Keratinocyte (primary cell): ENCODE results near the gene MTHFD2L. TPM values are rescaled to one million over a fixed set of nuclear protein-coding genes. Genes with fewer than 3 reads are reported as not detected.

Experiments
- DNase-seq: peaks from one replicate; pipeline ENCODE4 v3.0.0-alpha.2; 2011; ENCODE audit warnings: low read depth, missing footprints, low spot score
- FAIRE-seq: peaks from 2 replicates; lab custom pipeline; 2011; peaks lifted over from hg19 to GRCh38; lab: Jason Lieb, UNC
- H2AFZ ChIP-seq: 2 replicates; pipeline ENCODE4 v1.6.0; 2012; ENCODE audit warnings: low read length, control low read depth, inconsistent platforms; ENCODE audit not compliant: control insufficient read depth
- H3K27ac ChIP-seq: 2 replicates; pipeline ENCODE4 v1.5.1; 2011; ENCODE audit warnings: low read length; ENCODE audit not compliant: control insufficient read depth, insufficient read depth
- H3K27me3 ChIP-seq: 3 replicates; pipeline ENCODE4 v1.6.0; 2011; ENCODE audit warnings: low read length; ENCODE audit not compliant: control insufficient read depth, insufficient read depth; ENCODE audit errors: extremely low read depth
- H3K36me3 ChIP-seq, 2 experiments: 2 replicates in 1 of 2; 3 replicates in 1 of 2; pipeline ENCODE4 v1.5.1; 2011; ENCODE audit warnings: low read length in 2 of 2, mild to moderate bottlenecking in 1 of 2; ENCODE audit not compliant: control insufficient read depth in 2 of 2, insufficient read depth in 2 of 2; ENCODE audit errors: extremely low read depth in 1 of 2
- H3K4me1 ChIP-seq: 3 replicates; pipeline ENCODE4 v1.5.1; 2011; ENCODE audit warnings: low read length; ENCODE audit not compliant: control insufficient read depth, insufficient read depth; ENCODE audit errors: extremely low read depth
- H3K4me2 ChIP-seq: 3 replicates; pipeline ENCODE4 v1.6.0; 2011; ENCODE audit warnings: low read depth, low read length; ENCODE audit not compliant: control insufficient read depth, insufficient read depth; ENCODE audit errors: extremely low read depth
- H3K4me3 ChIP-seq, 3 experiments: fragments of 200-600 bp in 1 of 3; sonication (generic) in 1 of 3; 2 replicates in 2 of 3; 3 replicates in 1 of 3; pipeline ENCODE4 v1.5.1; 2011 to 2016; ENCODE audit warnings: low read length in 3 of 3, mild to moderate bottlenecking in 3 of 3, control low read depth in 2 of 3, inconsistent platforms in 1 of 3, low read depth in 1 of 3, mixed read lengths in 1 of 3, mixed run types in 1 of 3, moderate library complexity in 1 of 3; ENCODE audit not compliant: control insufficient read depth in 2 of 3, insufficient read depth in 2 of 3; ENCODE audit errors: extremely low read depth in 1 of 3
- H3K79me2 ChIP-seq: 2 replicates; pipeline ENCODE4 v1.6.0; 2012; ENCODE audit warnings: low read length; ENCODE audit not compliant: control insufficient read depth, insufficient read depth
- H3K9ac ChIP-seq: 3 replicates; pipeline ENCODE4 v1.6.0; 2011; ENCODE audit warnings: low read length; ENCODE audit not compliant: control insufficient read depth, insufficient read depth; ENCODE audit errors: extremely low read depth
- H3K9me1 ChIP-seq: 3 replicates; pipeline ENCODE4 v1.6.0; 2011; ENCODE audit warnings: low read length; ENCODE audit not compliant: control insufficient read depth, insufficient read depth; ENCODE audit errors: extremely low read depth
- H3K9me3 ChIP-seq: 2 replicates; pipeline ENCODE4 v1.5.1; 2012; ENCODE audit warnings: low read depth, low read length; ENCODE audit not compliant: control insufficient read depth
- H4K20me1 ChIP-seq: 3 replicates; pipeline ENCODE4 v1.6.0; 2011; ENCODE audit warnings: low read length; ENCODE audit not compliant: control insufficient read depth, insufficient read depth; ENCODE audit errors: extremely low read depth
- EZH2 ChIP-seq: IDR thresholded peaks from one replicate; pipeline ENCODE4 v1.6.1; 2012; ENCODE audit warnings: inconsistent platforms, mild to moderate bottlenecking, low read length, moderate library complexity
- dilution Hi-C: fragments of 300-500 bp; cut with MboI; formaldehyde crosslinking; loops from one replicate; pipeline ENCODE4 v1.7.0; 2020; ENCODE audit warnings: low sequenced_read_pairs; ENCODE audit not compliant: extremely low pct_ligation_motif_present
- polyA plus RNA-seq, 5 experiments: library from polyadenylated mRNA; depleted of rRNA in 3 of 5; stranded (reverse) in 3 of 5; stranded (forward) in 1 of 5; unstranded in 1 of 5; fragments of >200 nt; gene quantifications; 1 replicate in 1 of 5; 2 replicates in 3 of 5; 3 replicates in 1 of 5; pipeline versions ENCODE4 v1.2.1 to v1.2.3, GENCODE V29; 2011 to 2012; ENCODE audit warnings: missing spikeins in 2 of 5, low read depth in 1 of 5, low replicate concordance in 1 of 5
- TF ChIP-seq, protein P1 (sequence below), 3 experiments: IDR thresholded peaks in 1 of 3; conservative IDR thresholded peaks in 1 of 3; optimal IDR thresholded peaks in 1 of 3; 2 replicates in 2 of 3; 3 replicates in 1 of 3; pipeline versions ENCODE3 to v1.5.1; 2011; ENCODE audit warnings: low read length in 3 of 3, mild to moderate bottlenecking in 3 of 3, moderate library complexity in 2 of 3, control low read depth in 1 of 3, inconsistent platforms in 1 of 3; ENCODE audit not compliant: insufficient read depth in 2 of 3; ENCODE audit errors: extremely low read depth in 1 of 3

MTHFD2L gene
- polyA plus RNA-seq, 1 donor (not counting 4 experiments of a cell fraction or from before 2014, with no cell fraction given) = 30.4 TPM

DNA sequence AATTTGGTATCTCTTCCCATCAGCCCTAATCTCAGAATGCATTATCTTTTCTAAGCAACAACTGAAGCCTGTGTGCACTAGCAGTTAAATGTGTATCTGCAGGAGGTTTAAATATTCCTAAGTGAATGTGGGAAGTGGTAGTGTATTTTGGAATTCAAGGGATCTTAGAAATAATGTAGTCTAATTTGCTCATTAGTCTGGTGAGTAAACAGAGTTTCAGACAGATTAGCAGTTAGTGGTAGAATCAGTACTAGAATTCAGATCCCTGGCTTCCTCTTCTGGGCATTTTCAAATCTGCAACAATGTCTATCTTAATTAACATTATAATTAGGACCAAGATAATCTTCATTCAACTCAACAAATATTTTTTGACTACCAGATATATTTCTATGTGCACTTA lies 47.2 kb upstream of the MTHFD2L start:
- Histone ChIP-seq H3K4me1 (peaks cover 71% of the 10 kb centered on the region), H2AFZ (no peak overlapping the region), H3K27ac (peak overlapping the region; percentile 94), H3K9me1 (no peaks in the 10 kb centered on the region), H3K9me3 (no peaks in the 10 kb centered on the region), H3K79me2 (peaks cover 7% of the 10 kb centered on the region), H4K20me1 (no peaks in the 10 kb centered on the region), H3K9ac (no peak overlapping the region), H3K36me3 (no peaks in the 10 kb centered on the region), H3K4me2 (no peak overlapping the region), H3K27me3 (no peaks in the 10 kb centered on the region), H3K4me3 (no peak overlapping the region)
- no peak for DNase-seq
- TF ChIP-seq, protein P1, sequence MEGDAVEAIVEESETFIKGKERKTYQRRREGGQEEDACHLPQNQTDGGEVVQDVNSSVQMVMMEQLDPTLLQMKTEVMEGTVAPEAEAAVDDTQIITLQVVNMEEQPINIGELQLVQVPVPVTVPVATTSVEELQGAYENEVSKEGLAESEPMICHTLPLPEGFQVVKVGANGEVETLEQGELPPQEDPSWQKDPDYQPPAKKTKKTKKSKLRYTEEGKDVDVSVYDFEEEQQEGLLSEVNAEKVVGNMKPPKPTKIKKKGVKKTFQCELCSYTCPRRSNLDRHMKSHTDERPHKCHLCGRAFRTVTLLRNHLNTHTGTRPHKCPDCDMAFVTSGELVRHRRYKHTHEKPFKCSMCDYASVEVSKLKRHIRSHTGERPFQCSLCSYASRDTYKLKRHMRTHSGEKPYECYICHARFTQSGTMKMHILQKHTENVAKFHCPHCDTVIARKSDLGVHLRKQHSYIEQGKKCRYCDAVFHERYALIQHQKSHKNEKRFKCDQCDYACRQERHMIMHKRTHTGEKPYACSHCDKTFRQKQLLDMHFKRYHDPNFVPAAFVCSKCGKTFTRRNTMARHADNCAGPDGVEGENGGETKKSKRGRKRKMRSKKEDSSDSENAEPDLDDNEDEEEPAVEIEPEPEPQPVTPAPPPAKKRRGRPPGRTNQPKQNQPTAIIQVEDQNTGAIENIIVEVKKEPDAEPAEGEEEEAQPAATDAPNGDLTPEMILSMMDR (optimal IDR thresholded peaks at IDR 0.05 in 1 of 3, IDR thresholded peaks at IDR 0.05 in 1 of 3, conservative IDR thresholded peaks at IDR 0.05 in 1 of 3; ENCODE audit: extremely low read depth in 1 of 3, insufficient read depth in 2 of 3, low read length in 3 of 3) = no peak
- no peak for TF ChIP-seq EZH2
- dilution Hi-C loops = no loop called here
- FAIRE-seq = no peak

DNA sequence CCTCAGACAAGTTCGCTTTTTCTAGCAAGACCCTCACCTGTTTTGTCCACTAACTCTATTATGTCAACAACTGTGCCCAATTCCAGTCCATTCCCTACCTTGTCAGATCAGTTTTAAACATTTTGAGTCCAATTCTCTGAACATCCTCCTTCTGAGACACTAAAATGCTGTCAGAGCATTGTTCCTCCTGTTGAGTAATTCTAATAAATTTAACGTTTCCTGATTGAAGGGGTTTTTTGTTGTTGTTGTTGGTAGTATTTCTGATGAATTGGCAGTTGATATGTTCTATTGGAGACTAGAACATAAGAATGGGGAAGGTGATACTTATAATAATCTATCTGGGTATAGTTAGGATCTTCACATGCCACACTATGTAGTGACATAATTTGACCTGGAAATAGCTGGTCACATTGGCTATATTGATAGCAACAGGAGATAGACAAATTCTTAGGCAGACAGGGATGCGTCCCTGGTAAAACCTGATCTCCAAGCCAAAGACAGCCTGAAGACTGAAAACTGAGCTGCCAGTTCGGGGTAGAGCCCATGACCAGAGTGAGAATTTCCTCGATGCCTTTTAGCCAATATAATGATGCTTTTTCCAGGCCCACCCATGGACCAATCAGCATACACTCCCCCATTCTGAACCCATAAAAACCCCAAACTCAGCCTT lies 46.5 kb upstream of the MTHFD2L start:
- Histone ChIP-seq H2AFZ (no peak overlapping the region), H3K9ac (peak overlapping the region; percentile 56)

More for the DNA sequence above, 46.5 kb upstream of the MTHFD2L start:
- peak overlapping the region; percentile 94 for H3K27ac ChIP-seq
- no peaks in the 10 kb centered on the region for H4K20me1 ChIP-seq
- dilution Hi-C loops = no loop called here
- H3K4me1 ChIP-seq = peaks cover 79% of the 10 kb centered on the region
- H3K9me1 ChIP-seq = no peaks in the 10 kb centered on the region
- DNase-seq = no peak
- peak overlapping the region; percentile 46 for H3K4me2 ChIP-seq
- H3K36me3 ChIP-seq = no peaks in the 10 kb centered on the region
- peak; percentile 77 for FAIRE-seq
- no peak for TF ChIP-seq EZH2
- TF ChIP-seq, protein P1 (optimal IDR thresholded peaks at IDR 0.05 in 1 of 3, IDR thresholded peaks at IDR 0.05 in 1 of 3, conservative IDR thresholded peaks at IDR 0.05 in 1 of 3; ENCODE audit: extremely low read depth in 1 of 3, insufficient read depth in 2 of 3, low read length in 3 of 3) = no peak
- H3K27me3 ChIP-seq = no peaks in the 10 kb centered on the region
- H3K79me2 ChIP-seq = peaks cover 14% of the 10 kb centered on the region
- H3K9me3 ChIP-seq = no peaks in the 10 kb centered on the region
- peak overlapping the region in 1 of 3 experiments; percentile 23 for H3K4me3 ChIP-seq
